IPS-20b (cell line): ENCODE results near the gene PFKFB3.

Experiments used
- H3K27ac ChIP-seq: one replicate; pipeline ENCODE4 v1.5.1; 2013; ENCODE audit warnings: low read length
- H3K27me3 ChIP-seq: 2 replicates; pipeline ENCODE4 v1.6.1; 2013; ENCODE audit warnings: mild to moderate bottlenecking, low read length, inconsistent platforms; ENCODE audit not compliant: insufficient read depth
- H3K36me3 ChIP-seq: 2 replicates; pipeline ENCODE4 v1.6.1; 2013; ENCODE audit warnings: low read depth, mild to moderate bottlenecking, inconsistent platforms, low read length, moderate library complexity; ENCODE audit not compliant: insufficient read depth
- H3K4me1 ChIP-seq: 2 replicates; pipeline ENCODE4 v1.6.1; 2013; ENCODE audit warnings: mild to moderate bottlenecking, control low read depth, inconsistent platforms, low read length, moderate library complexity; ENCODE audit not compliant: insufficient read depth
- H3K4me3 ChIP-seq: 2 replicates; pipeline ENCODE4 v1.5.1; 2013; ENCODE audit warnings: mild to moderate bottlenecking, low read length, inconsistent platforms
- H3K9ac ChIP-seq: 2 replicates; pipeline ENCODE4 v1.6.1; 2013; ENCODE audit warnings: low read depth, mild to moderate bottlenecking, inconsistent platforms, low read length, moderate library complexity
- H3K9me3 ChIP-seq: 2 replicates; pipeline ENCODE4 v1.6.1; 2013; ENCODE audit warnings: mild to moderate bottlenecking, low read depth, low read length, inconsistent platforms; ENCODE audit not compliant: insufficient read depth

Gene PFKFB3

DNA sequence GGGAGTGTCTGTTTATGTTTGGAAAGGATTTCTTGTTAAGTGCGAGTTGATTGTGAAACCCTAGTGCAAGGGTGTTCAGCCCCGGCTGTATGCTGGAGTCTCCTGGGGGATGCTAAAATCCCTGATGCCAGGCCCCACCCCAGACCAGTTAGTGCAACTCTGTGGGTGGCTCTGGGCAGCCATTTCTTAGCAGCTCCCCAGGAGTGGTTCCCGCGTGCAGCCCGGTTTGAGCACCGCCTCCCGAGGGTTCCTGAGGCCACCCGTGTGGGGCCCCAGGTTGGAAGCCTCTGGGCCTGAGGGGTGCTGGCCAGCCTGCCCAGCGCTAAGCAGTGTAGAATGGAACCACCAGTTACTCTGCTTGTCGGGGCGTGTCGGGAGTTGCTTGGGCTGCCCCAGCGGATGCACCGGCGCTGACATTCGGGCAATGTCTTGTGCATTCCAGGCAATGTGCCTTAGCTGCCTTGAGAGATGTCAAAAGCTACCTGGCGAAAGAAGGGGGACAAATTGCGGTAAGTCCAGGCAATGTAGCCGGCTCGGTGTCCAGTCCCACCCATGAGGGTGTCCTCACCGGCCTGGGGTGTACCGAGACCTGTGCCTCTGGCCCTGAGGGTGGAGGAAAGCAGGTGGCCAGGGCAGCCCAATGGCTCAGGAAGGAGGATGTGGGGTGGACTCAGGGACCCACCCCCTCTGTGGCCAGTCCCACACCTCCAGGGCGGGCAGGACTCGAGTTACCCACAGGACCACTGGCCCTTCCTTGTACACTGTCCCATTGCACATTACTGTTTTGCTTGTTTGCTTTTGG lies 13.2 kb downstream of the PFKFB3 start:
- no peak overlapping the region for H3K9ac ChIP-seq
- no peaks in the 10 kb centered on the region for H3K27me3 ChIP-seq
- peaks cover 75% of the 10 kb centered on the region for H3K36me3 ChIP-seq
- H3K4me3 ChIP-seq: no peak overlapping the region
- no peaks in the 10 kb centered on the region for H3K9me3 ChIP-seq
- no peak overlapping the region for H3K27ac ChIP-seq
- peaks cover 8% of the 10 kb centered on the region; the same call in 1 of the 2 replicates for H3K4me1 ChIP-seq

DNA sequence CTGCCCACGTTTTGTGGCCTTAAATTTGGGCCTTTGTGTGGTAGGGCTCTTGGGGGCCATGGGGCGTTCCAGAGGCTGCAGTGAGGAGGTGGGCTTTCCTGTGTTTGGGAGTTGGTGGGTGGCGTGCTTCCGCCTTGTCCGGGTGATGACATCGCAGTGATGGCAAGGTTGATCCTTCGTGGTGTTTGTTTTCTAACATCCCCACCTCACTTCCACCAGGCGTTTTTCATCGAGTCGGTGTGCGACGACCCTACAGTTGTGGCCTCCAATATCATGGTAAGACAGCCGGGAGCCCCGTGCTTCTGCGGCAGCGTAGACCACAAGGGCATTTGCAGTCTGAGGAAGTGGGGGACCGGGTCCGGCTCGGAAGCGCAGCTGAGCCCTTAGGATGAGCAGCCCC lies 14.2 kb downstream of the PFKFB3 start:
- no peaks in the 10 kb centered on the region for H3K9me3 ChIP-seq
- H3K4me1 ChIP-seq: no peaks in the 10 kb centered on the region; the same call in 1 of the 2 replicates
- H3K36me3 ChIP-seq: peaks cover 86% of the 10 kb centered on the region
- H3K4me3 ChIP-seq: no peak overlapping the region
- H3K27ac ChIP-seq: no peak overlapping the region
- no peak overlapping the region for H3K9ac ChIP-seq
- H3K27me3 ChIP-seq: no peaks in the 10 kb centered on the region

DNA sequence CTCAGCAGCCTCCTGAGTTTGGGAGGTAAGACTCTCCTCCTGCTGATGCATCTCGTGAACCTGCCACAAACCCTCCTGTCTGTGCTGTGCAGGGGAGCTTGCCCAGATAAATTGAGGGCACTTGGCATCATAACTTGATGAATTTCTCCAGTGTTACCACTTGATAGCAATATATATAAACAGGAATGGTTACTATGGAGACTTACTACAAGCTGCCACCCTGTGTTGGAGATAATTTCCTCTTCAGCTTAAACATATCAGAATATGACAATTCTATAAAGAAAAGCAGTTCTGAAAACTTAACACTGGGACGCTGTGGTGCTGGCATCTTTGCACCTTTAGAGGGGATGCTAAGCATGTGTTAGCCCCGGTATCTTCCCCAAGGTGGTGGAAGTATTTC lies 14.9 kb downstream of the PFKFB3 start:
- Histone ChIP-seq H3K9ac (no peak overlapping the region), H3K27ac (no peak overlapping the region), H3K36me3 (peaks cover 93% of the 10 kb centered on the region)

DNA sequence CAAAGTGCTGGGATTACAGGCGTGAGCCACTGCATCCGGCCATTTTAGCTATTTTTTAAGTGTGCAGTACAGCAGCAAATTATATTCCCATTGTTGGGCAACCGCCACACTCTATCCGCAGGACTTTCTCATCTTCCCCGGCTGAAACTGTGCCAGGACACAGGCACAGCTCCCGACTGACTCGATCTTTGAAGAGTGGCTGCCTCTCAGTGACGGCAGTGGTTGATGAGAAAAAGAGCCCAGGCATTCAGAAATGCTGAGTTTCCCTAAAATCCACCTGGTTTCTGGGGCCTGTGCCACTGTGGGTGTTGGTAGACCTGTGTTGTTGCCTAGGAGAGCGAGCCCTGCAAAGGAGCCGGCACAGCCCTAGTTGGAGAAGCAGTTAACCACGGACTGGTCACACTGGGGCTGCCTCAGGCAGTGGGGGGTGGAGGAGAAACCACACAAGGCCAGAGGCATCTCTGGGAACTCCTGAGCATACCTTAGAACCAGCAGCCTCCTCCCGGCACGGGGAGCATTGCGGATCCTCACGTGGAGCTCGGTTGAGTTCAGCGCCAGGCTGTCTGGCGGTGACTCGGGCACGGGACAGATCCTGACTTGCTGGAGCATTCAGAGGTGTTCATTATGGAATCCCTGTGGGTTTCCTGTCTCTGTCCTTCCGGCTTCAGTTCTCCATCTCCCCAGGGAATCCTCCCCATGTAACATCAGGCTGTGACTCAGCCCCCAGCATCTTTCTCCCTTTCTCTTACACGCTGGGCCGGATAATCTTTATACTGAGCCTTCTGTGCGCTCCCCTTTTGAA lies 16.2 kb downstream of the PFKFB3 start:
- no peak overlapping the region for H3K9ac ChIP-seq

More for the DNA sequence above, 14.9 kb downstream of the PFKFB3 start:
- Histone ChIP-seq H3K27me3 (no peaks in the 10 kb centered on the region), H3K4me3 (no peak overlapping the region), H3K4me1 (no peaks in the 10 kb centered on the region), H3K9me3 (no peaks in the 10 kb centered on the region)

DNA sequence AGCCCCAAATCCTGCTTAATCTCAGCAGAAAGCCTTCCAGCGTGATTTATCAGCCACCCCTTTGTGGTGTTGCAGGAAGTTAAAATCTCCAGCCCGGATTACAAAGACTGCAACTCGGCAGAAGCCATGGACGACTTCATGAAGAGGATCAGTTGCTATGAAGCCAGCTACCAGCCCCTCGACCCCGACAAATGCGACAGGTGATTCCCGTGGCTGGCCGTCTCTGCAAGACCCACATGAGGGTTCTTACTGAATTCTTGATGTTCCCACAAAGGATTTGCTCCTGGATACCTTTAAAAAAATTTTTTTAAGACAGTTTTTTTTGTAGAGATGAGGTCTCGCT lies 16.7 kb downstream of the PFKFB3 start:
- H3K9ac ChIP-seq: no peak overlapping the region
- H3K27ac ChIP-seq: no peak overlapping the region
- peaks cover 95% of the 10 kb centered on the region for H3K36me3 ChIP-seq
- H3K9me3 ChIP-seq: no peaks in the 10 kb centered on the region
- H3K4me1 ChIP-seq: no peaks in the 10 kb centered on the region
- H3K27me3 ChIP-seq: no peaks in the 10 kb centered on the region
- H3K4me3 ChIP-seq: no peak overlapping the region

More for the DNA sequence above, 16.2 kb downstream of the PFKFB3 start:
- Histone ChIP-seq H3K4me1 (no peaks in the 10 kb centered on the region), H3K4me3 (no peak overlapping the region), H3K9me3 (no peaks in the 10 kb centered on the region), H3K27me3 (no peaks in the 10 kb centered on the region), H3K36me3 (peaks cover 95% of the 10 kb centered on the region), H3K27ac (no peak overlapping the region)

DNA sequence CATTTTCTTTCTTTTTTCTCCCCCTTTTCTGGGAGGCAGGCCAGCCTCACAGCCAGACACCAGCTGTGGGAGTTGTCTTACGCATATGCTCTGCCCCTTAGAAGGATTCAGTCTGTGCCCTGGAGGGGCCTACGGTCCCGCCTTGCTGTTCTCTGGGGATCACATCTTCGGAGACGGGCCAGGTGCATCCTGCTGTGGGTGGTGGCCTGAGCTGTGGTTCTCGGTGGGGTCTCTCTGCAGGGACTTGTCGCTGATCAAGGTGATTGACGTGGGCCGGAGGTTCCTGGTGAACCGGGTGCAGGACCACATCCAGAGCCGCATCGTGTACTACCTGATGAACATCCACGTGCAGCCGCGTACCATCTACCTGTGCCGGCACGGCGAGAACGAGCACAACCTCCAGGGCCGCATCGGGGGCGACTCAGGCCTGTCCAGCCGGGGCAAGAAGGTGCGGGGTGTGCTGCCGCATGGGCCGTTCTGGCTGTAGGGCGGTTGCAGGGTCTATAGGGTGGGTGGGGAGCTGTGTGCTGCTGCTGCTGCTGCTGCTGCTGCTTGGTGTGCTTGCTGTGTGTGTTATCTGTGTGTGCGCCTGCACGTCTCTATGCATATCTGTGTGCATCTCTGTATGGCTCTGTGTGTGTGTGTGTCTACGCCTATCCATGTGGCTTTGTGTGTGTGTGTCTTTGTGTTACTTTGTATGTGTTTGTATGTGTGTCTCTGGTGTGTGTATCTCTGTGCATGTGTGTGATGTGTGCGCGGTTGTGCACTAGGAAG lies 17.9 kb downstream of the PFKFB3 start:
- H3K9ac ChIP-seq: no peak overlapping the region
- H3K4me3 ChIP-seq: no peak overlapping the region
- H3K9me3 ChIP-seq: no peaks in the 10 kb centered on the region
- no peaks in the 10 kb centered on the region for H3K4me1 ChIP-seq
- no peaks in the 10 kb centered on the region for H3K27me3 ChIP-seq
- H3K36me3 ChIP-seq: peaks cover 96% of the 10 kb centered on the region
- no peak overlapping the region for H3K27ac ChIP-seq

DNA sequence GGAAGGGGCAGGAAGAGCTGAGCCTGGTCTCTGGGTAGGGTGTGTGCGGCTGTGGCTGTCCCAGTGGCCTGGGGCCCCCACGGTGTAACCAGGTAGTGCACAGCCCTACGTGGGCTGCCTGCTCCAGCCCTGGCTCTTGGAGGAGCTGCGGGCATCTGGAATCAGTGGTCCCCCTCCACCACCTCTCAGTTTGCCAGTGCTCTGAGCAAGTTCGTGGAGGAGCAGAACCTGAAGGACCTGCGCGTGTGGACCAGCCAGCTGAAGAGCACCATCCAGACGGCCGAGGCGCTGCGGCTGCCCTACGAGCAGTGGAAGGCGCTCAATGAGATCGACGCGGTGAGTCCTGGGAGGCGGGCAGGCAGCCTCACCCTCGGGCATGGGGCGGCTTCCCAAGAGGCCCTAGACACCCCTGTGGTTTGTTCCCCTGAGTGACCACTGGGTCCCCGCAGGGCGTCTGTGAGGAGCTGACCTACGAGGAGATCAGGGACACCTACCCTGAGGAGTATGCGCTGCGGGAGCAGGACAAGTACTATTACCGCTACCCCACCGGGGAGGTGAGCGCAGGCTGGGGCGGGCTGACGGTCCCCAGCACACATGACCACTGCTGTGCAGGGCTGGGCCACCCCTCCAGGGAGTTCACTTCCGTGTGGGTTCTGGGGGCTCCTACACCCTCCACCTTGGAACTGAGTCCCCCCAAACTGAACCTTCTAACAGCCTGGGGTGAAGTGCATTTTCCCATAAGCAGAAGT lies 18.6 kb downstream of the PFKFB3 start:
- no peaks in the 10 kb centered on the region for H3K27me3 ChIP-seq
- H3K4me1 ChIP-seq: no peaks in the 10 kb centered on the region
- no peak overlapping the region for H3K9ac ChIP-seq
- no peak overlapping the region for H3K4me3 ChIP-seq
- H3K27ac ChIP-seq: no peak overlapping the region
- H3K36me3 ChIP-seq: peaks cover 96% of the 10 kb centered on the region
- H3K9me3 ChIP-seq: no peaks in the 10 kb centered on the region

DNA sequence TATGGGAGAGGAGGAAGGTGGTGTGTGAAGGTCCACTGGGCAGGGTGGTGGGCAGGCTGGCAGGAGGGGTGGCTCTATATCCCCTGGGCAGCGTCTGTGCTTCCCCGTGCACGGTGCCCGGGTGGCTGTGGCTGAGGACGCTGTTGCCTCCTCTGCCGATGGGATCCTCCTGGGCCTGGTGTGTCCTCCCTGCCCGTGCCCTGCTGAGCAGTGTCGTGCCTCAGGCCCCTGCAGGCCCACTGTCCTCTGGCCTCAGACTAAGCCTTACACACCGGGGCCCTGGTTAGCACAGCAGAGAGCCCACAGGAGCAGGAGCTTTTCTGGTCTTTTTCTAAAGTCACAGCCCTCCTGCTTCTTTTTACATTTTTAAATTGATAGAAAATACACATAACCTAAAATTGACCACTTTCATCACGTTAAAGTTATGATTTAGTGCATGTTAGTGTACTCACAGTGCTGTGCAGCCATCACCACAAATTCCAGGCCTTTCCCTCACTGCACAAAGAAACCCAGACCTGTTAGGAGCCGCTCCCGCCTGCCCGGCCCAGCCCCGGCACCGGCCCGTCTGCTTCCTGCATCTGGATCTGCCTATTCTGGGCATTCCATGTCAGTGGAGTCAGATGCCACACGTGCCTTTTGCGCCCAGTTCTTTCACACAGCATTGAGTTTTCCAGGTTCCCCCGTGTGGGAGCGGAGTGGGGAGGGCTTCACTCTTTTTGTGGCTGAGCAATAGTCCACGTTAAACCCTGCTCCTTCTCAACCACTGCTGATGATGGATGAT lies 19.4 kb downstream of the PFKFB3 start:
- H3K4me3 ChIP-seq: no peak overlapping the region
- peaks cover 93% of the 10 kb centered on the region for H3K36me3 ChIP-seq
- H3K27ac ChIP-seq: no peak overlapping the region
- no peak overlapping the region for H3K9ac ChIP-seq
- no peaks in the 10 kb centered on the region for H3K4me1 ChIP-seq
- no peaks in the 10 kb centered on the region for H3K9me3 ChIP-seq
- H3K27me3 ChIP-seq: no peaks in the 10 kb centered on the region

DNA sequence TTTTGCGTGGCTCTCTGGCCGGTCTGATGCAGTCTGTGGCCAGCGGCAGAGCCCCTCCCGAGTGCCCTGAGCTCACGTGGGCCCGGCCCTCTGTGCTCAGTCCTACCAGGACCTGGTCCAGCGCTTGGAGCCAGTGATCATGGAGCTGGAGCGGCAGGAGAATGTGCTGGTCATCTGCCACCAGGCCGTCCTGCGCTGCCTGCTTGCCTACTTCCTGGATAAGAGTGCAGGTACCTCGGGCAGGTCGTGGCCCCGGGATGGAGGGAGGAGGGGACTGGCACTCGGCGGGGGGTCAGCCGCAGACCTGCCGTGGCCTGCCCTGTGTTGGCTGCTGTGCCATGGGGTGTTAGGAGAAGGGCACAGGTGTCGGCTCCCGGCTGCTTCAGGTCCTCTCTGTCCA lies 20.0 kb downstream of the PFKFB3 start:
- no peaks in the 10 kb centered on the region for H3K4me1 ChIP-seq
- no peaks in the 10 kb centered on the region for H3K9me3 ChIP-seq
- H3K4me3 ChIP-seq: no peak overlapping the region
- H3K9ac ChIP-seq: no peak overlapping the region
- peaks cover 93% of the 10 kb centered on the region for H3K36me3 ChIP-seq
- H3K27ac ChIP-seq: no peak overlapping the region
- H3K27me3 ChIP-seq: no peaks in the 10 kb centered on the region

DNA sequence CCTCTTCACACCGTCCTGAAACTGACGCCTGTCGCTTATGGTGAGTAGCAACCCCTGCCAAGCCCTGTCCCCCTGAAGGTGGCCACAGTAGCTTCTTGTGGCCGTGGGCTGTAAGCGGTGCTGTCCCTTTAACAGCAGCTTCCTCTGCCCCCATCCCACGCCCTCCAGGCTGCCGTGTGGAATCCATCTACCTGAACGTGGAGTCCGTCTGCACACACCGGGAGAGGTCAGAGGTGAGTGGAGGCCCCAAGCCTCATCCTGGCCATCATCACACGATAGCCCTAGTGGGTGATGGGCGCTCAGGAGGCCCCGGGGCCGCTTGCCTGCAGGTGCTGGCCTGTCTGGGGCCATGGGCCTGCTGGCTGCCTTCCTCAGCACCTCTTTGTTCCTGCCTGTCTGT lies 21.2 kb downstream of the PFKFB3 start:
- no peaks in the 10 kb centered on the region for H3K9me3 ChIP-seq
- H3K9ac ChIP-seq: no peak overlapping the region
- peaks cover 96% of the 10 kb centered on the region for H3K36me3 ChIP-seq
- H3K4me3 ChIP-seq: no peak overlapping the region
- no peaks in the 10 kb centered on the region for H3K27me3 ChIP-seq
- no peak overlapping the region for H3K27ac ChIP-seq
- no peaks in the 10 kb centered on the region for H3K4me1 ChIP-seq
